HG02870 (cell line): ENCODE measurements around the gene GSTO1.
"Not testable (repeated sequence)": the region's sequence is repeated elsewhere in the genome, so short reads cannot be mapped to it uniquely, and the experiment has no call there.

Experiments used
- ATAC-seq: cut with Tn5 transposase; IDR thresholded peaks from one replicate; pipeline ENCODE4 v1.9.1; 2021; ENCODE audit warnings: mild to moderate bottlenecking, moderate library complexity; ENCODE audit not compliant: unreplicated experiment

Gene GSTO1

DNA sequence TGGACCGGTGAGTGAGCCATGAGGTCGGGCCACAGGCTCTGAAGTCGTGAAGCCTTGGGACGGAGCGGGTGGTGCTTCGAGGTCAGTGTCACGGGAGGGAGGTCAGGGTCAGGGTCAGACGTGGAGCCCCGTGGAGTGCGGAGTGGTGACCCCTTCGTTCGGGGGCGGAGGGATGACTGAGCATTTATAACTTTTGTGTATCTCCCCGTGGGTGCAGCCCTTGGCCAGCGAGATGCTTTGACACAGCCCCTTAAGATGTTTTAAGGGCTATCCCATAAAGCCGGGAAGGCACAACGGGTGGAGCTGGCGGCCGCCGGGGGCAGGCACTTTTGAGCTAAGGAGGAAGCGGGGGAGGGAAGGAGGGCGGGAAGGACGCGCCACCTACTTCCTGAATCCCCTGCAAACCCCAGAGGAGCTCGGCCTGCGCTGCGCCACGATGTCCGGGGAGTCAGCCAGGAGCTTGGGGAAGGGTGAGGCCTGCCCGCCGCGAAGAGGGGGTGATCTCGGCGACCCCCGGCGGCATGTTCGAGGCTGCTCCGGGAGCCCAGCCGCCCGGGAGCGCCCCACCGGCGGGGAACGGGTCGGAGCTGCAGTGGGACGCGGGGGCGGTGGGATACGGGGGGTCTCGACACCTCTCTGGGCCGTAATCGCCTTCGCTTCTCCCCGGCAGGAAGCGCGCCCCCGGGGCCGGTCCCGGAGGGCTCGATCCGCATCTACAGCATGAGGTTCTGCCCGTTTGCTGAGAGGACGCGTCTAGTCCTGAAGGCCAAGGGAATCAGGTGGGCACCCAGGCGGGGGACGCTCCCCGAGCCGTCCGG, at the start of gene GSTO1:
Gene GSTO1 (plus strand): TSS at position 400 of the 818 bp plus-strand sequence. CDS start 37 bp downstream, at position 437.
- ATAC-seq: peak; percentile 81

GRCh38 chr10:104208730-104209129, 46.0 kb upstream of the GSTO1 start:
- no peak for ATAC-seq

DNA sequence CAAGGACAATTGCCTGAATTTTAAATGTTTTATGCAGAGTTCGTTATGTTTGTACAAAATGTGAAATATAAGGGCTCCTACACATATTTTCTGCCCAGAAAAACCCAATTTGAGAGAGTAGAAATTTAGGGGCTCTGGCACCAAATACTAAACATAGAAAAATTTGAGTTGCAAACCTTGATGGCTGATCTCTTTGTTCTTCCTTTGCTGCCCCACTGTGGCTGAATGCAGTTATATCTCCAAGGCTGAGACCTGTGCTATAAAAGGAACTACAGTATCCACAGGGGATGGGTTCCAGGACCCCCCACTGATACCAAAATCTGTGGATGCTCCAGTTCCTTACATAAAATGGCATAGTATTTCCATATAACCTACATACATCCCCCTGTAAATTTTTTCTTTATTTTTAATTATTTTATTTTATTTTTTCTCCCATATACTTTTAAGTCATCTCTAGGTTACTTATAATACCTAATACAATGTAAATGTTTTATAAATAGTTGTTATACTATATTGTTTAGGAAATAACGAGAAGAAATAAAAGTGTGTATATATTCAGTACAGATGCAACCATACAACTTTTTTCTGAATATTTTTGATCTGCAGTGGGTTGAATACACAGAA, 45.0 kb upstream of the GSTO1 start:
- ATAC-seq: no peak

DNA sequence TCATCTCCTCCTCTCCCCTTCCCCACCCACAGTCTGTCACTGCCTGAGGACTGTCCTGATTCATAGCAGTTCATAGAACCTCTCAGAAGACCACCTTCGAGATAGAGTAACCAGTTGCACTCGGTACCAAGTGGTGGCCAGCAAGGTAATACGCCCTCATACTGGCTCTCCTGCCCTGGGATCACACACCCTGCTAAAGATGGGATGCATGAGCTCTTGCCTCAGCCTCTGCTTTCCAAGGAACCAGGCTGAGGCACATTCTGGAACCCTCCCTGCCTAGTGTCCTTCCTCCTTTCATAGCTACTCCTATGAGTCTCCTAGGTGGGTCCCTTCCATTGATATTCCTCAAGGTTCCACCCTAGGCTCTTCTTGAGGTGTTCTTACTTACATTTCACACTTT, 38.1 kb upstream of the GSTO1 start:
- no peak for ATAC-seq

DNA sequence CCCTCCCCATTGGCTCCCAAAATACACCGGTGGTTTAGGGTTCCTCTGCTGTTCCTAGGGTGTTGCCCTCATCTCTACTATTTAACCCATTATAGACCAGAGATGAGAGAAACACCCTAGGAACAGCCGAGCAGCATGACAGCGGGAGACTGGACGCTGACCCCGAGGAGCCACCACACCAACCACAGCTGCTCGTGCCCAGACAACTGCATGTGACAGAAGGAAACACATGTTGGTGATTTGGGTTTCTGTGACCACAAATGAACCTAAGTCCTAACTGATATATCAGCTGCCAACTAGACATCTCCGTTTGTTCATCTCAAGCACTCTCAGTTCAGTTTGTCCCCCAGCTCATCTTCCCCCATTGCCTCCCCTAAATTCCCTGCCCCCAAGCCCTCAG, 35.9 kb upstream of the GSTO1 start:
- no peak for ATAC-seq

DNA sequence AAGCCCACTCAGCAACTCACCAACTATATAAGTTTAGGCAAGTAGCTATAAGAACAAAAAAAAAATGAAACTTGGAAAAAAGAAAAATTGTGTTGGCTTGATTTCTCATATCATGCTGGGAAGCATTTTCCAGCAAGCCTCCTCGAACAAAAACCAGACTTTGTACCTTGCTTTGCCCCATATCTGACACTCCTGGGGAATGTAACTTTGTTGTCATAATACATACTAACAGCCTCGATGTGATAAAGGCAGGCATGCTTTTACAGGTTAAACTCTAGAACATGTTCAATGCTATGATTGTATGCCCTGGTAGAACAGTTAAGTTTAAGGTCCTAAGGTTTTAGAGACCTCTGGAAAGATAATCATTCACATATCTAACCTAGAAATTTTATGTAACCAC, 34.2 kb upstream of the GSTO1 start:
- no peak for ATAC-seq

DNA sequence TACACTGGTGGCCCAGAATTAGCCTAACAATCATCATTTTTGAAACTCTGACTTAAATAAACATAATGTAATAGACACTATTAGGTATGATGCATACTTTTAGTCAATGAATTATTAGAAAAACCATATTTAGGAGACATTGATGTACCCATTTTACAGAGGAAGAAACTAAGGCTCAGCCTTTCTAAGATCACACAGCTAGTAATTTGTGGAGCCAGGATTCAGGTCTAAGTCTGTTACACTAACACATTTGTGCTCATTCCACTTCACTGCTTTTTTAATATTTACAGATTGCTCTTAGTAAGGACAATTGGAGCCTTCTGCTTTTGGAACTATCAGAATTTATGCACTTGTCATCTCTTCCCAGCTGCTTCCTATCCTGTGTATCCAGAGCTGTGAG, 31.4 kb upstream of the GSTO1 start:
- ATAC-seq: no peak

DNA sequence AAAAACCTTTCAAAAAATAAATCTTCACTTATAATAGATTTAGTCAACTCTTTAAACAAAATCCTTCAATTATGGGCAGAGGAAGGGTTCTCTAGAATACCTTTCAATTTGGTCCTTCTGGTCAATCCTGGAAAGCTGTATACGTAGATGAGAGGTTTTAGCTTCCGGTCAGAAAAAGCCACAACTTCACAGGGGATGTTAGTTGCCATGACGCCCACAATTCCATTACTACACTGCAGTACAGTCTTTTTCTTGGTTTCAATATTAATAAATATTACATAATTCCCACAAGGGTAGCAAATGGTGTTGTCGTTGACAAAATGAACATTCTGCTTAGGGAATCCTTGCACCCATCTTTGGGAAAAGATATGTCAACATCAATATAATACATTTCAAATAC, 24.2 kb upstream of the GSTO1 start:
- no peak for ATAC-seq

DNA sequence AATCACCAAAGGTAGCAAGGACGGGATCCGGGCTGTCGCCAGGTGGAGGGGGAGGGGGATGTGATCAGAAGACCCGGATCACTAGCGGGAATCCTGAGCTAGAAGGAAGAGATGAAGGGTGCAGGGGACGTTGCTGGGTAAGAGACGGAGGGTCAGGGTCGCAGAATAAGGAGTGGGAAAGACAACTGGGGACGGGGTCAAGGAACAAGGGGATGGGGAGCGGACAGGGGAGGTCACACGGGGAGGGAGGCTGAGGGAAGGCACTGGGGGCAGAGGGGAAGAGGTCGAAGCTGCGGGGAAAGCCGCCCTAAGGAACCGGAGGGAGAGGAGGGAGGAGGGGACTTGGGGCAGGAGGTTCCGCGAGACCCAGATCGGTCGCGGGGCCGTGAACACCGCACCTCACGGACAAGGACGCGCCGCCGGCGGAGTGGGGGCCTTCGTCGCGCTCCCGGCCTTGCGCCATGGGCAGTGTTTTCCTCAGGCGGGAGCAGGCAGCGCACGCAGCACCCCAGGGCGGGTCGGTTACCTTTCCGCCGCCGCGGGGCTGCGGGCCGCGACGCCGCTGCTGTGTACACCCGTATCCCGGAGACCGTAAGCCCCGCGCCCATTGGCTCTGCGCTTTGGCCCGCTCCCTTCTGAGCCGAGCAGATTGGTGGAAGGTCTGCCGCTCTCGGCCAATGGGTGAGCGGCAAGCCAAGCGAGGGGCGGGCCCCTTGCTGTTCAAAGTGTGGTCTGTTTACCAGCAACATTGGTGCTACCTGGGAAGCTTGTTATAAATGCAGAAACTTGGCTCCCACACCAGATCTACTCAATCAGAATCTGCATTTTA, 22.7 kb upstream of the GSTO1 start, which contains the start of gene CFAP43:
Gene CFAP43 (minus strand): TSS at position 581 of the 829 bp plus-strand sequence. CDS start 118 bp downstream, at position 463.
- peak; percentile 100 for ATAC-seq

DNA sequence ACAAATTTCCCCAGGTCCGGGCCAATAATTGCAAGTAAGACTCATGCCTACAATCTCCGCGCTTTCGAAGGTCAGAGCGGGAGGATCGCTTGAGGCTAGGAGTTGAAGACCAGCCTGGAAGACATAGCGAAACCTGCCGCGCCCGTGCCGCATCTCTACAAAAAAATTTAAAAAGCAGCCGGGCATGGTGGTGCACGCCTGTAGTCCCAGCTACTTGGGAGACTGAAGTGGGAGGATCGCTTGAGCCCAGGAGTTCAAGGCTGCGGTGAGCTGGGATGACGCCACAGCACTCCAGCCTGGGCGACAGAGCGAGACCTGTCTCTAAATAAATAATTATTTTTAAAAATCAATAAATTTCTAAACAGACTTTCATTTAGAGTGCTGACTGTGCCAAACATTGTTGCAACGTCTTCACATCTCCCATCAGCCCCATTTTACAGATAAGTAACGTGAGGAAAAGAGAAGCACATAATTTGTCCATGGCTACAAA, 22.0 kb upstream of the GSTO1 start:
- ATAC-seq: no peak

GRCh38 chr10:104233817-104234216, 20.9 kb upstream of the GSTO1 start:
- no peak for ATAC-seq

DNA sequence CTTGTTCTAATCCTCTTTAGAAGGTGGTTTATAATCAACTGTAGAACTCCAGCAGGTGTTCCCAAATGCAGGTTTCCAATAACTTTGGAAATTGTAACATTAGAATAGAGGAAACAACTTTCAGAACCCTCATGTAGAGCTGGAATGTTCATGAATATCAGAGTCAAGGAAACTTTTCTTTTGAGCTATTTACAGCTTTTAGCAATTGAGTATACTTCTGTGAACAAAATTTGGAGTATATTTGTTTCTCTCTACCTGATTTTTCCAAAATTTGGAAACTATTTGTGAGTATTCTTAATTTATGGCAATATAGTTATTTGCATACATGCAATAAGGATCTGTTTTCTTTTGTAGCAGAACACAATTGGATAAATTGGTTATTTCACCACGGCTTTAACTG, 19.8 kb upstream of the GSTO1 start:
- no peak for ATAC-seq

DNA sequence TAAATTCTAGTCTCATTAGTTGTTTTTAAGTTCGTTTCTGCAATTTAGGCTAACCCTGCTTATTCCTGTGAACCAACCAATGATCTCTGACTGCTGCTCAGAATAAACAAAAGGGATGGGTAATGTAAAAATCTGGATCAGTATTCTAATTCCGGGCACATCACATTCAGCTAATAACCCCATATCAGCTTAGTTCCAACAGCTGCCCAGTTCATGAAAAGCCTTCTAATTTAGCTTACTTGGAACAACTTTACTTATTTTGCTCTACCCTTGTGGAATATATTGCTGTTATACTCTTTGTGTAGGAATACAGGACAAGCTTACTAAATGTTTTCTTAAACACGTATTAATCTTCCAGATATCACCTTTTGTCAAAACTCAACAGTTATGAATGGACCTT, 18.9 kb upstream of the GSTO1 start:
- no peak for ATAC-seq

DNA sequence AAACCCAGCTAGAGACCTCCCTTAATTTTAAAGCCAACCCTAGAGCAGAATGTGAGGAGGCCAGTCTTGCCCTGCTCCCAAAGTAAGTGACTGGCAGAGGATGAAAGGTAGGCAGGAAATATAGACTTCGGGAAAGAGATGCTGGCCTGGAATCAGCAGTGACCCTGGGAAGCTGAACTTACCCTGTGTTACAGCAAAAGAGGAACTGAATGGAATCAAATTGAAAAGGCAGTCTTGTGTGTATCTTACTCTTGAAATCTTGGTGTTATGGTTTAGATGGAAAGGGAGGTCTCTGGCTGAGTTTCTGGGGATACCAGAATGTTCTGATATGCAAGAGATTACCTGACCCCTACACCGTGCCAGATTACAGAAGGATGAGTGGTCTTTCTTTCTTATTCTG, 14.6 kb upstream of the GSTO1 start:
- ATAC-seq: no peak

GRCh38 chr10:104242545-104242944, 12.1 kb upstream of the GSTO1 start:
- ATAC-seq: no peak

- ATAC-seq: not testable (repeated sequence)
Measured at GRCh38 chr10:104243009-104243408, 11.7 kb upstream of the GSTO1 start.

- ATAC-seq: no peak
Measured at GRCh38 chr10:104243512-104243911, 11.2 kb upstream of the GSTO1 start.

DNA sequence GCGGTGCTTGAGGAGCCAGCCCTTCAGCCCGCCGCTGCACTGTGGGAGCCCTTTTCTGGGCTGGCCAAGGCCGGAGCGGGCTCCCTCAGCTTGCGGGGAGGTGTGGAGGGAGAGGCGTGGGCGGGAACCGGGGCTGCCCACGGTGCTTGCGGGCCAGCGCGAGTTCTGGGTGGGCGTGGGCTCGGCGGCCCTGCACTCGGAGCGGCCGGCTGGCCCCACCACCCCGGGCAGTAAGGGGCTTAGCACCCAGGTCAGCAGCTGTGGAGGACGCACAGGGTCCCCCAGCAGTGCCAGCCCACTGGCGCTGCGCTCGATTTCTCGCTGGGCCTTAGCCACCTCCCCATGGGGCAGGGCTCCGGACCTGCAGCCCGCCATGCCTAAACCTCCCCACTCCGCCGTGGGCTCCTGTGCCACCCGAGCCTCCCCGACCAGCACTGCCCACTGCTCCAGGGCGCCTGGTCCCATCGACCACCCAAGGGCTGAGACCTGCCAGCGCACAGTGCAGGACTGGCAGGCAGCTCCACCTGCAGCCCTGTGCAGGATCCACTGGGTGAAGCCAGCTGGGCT, 9.5 kb upstream of the GSTO1 start:
- no peak for ATAC-seq

DNA sequence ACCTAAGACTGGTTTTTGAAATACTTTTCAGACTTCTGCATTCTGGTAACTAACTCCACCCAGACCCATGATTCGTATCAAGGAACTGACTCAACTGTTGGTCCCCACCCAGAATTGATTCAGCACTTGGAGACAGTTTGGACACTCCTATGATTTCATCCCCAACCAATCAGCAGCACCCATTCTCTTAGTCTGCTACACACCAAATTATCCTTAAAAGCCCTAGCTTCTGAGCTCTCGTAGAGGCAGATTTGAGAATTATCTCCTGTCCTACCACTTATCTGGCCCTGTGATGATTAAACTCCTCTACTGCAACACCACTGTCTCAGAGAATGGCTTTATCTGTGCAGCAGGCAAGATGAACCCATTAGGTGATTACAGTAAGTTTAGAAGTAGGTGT, 7.7 kb upstream of the GSTO1 start:
- ATAC-seq: no peak

GRCh38 chr10:104247513-104248146, 7.1 kb upstream of the GSTO1 start:
- ATAC-seq: no peak

DNA sequence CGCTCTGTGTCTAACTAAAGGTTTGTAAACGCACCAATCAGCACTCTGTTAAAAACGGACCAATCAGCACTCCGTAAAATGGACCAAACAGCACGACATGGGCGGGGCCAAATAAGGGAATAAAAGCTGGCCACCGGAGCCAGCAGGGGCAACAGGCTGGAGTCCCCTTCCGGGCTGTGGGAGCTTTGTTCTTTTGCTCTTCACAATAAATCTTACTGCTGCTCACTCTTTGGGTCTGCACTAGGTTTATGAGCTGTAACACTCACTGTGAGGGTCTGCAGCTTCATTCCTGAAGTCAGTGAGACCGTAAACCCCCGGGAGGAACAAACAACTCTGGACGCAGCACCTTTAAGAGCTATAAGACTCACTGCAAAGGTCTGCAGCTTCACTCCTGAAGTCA, 5.8 kb upstream of the GSTO1 start:
- ATAC-seq: not testable (repeated sequence)
